Glomerular visceral epithelial cell (primary cell): ENCODE results near the gene ARMC12.
A peak's percentile ranks its signal among the peaks of the same experiment; 100 is the strongest.
"Not testable (repeated sequence)": the region's sequence is repeated elsewhere in the genome, so short reads cannot be mapped to it uniquely, and the experiment has no call there.

ENCODE experiments used
- DNase-seq: peaks from one replicate; pipeline ENCODE4 v3.0.0-alpha.2; 2016; ENCODE audit errors: extremely low spot score

Gene ARMC12

GRCh38 chr6:35734319-35734718, 2.5 kb upstream of the ARMC12 start:
- DNase-seq, result not testable (repeated sequence)

DNA sequence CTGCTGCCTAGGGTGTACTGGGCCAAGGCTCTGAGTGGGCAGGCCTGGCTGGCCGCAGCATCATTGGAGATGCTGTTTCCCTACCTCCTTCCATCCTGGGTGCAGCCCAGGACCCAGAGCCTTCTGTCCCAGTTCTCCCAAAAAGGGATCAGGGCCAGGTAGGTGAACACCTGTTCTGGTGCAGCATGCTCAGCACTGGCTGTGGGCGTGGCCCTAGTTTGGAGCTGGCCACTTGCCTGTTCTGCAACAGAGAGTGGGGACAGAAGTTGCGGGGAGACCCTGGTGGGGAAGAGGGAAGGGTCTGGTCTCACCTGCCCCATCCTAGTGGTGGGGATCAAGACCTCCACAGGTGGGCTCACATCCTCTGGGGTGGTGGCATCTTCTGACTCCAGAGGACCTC, 1.4 kb upstream of the ARMC12 start:
- DNase-seq, result no peak

- peak; percentile 66 for DNase-seq
Observed at GRCh38 chr6:35736253-35736894, 458 bp upstream of the ARMC12 start.

GRCh38 chr6:35737413-35738211, 780 bp downstream of the ARMC12 start:
- DNase-seq, result peak; percentile 67

DNA sequence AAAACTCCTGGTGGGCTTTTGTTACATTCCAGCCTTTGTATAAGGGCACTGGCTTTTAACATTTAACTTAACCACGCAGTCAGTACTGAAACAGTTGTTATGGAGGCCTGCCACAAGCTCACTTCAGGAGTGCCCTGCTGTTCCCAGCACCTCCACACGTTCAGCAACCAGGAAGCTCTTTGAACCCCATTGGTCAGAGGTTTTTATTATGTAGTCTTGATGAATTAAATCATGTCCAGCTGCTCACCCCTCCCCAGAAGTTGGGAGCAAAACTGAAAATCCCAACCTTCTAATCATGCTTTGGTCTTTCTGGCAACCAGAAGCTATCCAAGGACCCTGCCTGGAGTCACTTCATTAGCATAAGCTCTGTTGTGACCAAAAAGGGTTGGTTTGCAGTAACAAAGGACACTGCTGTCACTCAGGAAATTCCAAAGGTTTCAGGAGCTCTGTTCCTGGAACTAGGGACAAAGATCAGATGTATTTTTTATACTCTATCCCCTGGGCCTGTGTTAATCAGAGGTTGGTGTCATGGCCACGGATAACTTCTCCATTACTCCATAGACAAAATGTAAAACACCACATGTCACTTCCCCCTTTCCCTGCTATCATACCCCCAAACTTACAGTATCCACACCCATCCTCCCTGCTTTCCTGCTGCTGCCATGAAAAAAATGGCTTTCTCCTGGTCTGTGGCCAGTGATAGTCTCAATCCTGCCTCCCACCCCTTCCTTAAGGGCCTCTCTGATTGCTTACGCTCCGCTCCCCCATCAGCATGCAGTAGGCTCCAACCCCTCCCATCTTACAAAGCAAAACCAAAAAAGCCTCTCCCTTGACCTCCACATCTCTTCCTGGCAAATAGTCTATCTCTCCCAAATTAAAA, 3.1 kb downstream of the ARMC12 start:
- DNase-seq, result no peak

- DNase-seq, result no peak
Observed at GRCh38 chr6:35742842-35743241, 6.0 kb downstream of the ARMC12 start.

- DNase-seq, result no peak
Observed at GRCh38 chr6:35745509-35745908, 8.7 kb downstream of the ARMC12 start.

DNA sequence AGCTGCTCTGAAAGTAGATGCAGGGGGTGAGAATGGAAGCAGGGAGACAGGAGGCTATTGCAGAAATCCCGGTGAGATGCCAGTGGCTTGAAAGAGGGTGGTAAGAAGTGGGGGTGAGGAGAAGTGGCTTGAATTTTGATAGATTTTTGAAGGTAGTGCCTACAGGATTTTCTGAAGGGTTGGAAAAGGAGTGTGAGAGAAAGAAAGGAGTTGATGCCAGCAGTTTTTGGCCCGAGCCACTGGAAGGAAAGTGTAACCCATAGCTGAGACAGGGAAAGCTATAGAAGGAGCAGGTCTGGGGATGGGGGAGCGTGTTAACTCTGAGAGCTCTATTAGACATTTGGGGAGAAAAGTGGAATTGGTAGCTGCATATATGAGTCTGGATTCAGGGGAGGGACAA, 9.7 kb downstream of the ARMC12 start:
- DNase-seq, result no peak

DNA sequence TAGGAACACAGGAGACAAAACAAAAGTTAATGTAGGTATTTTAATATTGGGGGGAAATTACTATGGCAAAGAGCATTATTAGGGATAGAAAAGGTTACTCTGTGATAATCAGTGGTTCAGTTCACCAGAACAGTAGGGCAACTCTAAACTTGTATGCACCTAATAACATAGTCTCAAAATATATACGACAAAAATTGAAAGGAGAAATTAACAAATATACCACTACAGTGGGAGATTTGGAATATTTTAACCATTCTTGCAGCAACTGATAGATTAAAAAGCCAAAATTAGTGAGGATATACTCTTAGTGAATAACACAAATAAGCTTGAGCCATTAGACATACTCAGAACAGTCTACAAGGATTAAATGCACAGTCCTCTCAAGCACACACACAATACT, 11.0 kb downstream of the ARMC12 start:
- no peak for DNase-seq

DNA sequence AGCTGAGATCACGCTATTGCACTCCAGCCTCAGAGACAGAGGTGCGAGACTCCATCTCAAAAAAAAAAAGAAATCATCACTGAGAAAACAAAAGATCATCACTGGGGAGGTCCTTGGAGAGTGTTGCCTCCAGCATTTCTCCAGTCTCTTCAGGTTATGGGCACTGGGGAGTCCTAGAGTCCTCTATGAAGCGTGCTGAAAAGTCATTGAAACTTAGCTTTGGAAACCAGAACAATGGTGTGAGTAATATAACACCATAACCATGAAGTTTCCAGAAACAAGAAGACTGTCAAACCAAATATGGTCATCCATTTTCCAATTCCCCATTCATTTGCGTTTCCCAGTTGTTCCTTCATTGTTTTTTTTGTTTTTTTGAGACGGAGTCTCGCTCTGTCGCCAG, 13.7 kb downstream of the ARMC12 start:
- no peak for DNase-seq

DNA sequence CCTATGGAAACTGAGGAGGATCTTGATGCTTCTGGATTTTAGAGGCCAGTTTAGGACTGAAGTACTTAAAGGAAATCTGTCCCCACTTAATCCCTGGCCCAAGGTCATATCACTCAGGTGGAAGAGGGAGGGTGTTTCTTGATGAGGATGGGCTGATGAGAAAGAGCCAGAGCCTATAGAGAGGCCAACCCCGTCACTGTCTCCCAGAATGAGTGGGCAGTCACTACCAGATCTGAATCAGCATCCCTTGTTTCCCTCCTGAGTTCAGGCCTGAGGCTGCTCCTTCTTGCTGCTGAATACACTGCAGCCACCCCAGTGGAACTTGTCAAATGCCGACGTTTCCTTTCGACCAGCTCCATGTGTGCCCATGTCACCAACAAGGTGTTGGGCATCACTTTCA, 14.8 kb downstream of the ARMC12 start:
- DNase-seq, result no peak

GRCh38 chr6:35752330-35752729, 15.5 kb downstream of the ARMC12 start:
- no peak for DNase-seq

DNA sequence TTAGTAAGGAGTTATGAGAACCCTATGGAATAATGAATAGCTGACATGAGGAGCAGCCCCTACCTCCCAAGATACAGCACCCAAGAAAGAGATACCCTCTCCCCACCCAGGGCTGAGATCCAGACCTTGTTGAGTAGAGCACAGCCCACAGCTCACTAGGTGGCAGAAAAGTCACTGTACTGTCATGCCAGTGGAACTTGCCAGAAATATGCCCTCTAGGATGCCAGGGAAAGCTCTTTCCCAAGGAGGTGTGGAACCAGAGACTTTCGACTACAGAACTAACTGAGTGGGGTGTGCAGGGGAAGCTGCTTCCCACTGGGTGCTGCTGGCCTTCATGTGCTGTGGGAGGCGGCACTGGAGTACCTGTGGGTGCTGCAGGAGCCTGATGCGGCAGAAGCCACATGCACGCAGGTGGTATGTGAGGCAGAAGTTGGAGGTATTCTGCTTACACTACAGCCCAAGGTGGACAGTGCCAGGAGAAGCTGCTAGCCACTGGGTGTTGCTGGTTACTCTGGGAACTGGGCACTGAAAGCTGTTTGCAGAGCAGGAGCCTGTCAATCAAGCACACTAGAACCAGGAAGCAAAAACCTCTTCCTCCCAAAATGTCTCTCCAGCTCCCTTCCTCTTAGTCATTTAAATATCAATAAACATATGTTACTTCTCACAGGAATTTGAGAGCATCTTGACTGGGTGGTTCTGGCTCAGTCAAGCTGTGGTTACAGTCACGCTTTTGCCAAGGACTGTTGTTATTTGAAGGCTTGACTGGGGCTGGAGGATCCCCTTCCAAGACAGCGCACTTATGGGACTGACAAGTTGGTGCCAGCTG, 17.8 kb downstream of the ARMC12 start:
- no peak for DNase-seq

GRCh38 chr6:35755278-35755924, 18.6 kb downstream of the ARMC12 start:
- DNase-seq, result no peak

- DNase-seq, result peak; percentile 15
Observed at GRCh38 chr6:35757456-35758123, 20.8 kb downstream of the ARMC12 start.

DNA sequence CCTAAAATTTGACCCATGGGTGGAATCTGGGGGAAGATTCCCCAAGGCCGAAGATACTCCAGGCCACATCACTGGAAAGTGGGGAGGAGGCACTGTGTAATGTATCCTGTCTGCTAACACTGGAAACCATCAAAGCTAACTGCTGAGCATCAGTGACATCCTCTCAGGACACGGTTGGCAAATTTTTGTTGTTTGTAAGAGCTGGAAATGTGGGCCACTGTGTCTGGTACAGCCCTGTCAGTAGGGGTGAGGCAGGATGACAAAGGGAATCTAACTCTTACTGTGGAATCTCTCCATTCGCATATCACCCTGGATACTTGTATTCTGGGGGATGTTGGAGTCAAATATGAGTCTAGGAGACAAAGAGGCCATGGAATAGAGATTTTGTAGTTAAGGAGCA, 22.6 kb downstream of the ARMC12 start:
- DNase-seq, result no peak

GRCh38 chr6:35765739-35766138, 28.9 kb downstream of the ARMC12 start:
- DNase-seq, result no peak

DNA sequence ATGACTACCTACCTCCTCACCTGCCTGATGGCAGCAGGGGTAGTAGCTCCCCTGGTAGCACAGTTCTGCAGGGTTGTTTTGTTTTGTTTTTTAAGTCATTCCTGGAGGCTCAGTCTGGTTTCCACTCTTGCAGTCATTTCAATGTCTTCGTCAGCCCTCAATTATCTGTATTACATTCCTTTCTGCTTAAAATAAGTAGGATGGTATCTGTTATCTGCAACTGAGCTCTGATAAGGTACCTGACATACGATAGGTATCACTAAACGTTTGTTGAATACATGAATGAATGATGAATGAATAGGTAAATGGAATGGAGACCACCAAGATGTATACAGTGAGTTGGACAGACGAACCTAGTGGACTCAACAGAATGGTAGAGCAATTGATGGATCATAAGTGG, 32.4 kb downstream of the ARMC12 start:
- no peak for DNase-seq

DNA sequence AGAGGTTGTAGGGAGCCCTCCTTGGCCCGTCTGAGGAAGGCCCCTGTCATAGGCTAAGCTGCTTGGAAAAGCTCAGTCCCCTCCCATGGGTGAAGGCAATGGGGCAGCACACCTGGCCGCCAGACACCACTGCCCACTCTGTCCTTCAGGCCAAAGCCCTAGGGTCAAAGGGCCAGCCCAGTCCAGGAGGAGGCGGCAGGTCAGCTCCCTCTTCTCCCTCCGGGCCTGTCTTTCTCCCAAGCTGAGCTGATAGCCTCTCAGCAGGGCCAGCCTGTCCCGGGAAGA, 34.5 kb downstream of the ARMC12 start:
- DNase-seq, result no peak

DNA sequence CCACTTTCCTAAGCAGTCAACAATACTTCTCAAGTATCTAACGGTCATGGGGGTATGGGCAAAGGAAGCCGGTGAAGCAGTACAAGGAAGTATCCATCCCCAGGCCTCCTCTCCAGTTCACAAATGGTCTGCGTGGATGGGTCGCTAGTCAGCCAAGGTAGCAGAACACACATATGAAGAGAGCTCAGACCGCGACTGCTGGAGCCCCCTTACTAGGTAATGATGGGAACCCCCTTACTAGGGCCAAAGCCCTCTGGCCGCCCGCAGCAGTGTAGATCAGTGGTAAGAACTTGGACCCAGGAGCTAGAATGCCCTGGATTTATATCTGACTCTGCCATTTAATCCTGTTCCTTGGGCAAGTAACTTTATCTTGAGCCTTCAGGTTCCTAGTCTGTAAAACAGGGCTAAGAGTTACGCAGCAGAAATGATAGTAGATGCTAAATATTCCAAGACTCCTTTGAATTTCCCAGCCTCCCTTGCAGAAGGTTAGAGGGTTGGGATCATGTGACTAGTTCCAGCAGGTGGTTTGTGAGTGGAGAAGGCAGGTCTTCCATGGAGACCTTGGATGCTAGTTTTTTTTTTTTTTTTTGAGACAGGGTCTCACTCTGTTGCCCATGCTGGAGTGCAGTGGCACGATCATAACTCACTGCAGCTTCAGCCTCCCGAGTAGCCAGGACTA, 37.4 kb downstream of the ARMC12 start:
- DNase-seq, result no peak
